ENCODE measurements around the gene NLGN4X. TPM values are rescaled to one million over a fixed set of nuclear protein-coding genes. Genes with fewer than 3 reads are reported as not detected.

NLGN4X gene
- polyA plus RNA-seq, 1 of the 3 experiments (the other 2 are of a cell fraction) = 0.05 TPM

- ChIA-PET POLR2A (no interaction called here), CTCF (no interaction called here)
- H3K4me1 ChIP-seq (ENCODE audit: control insufficient read depth in 1 of 2, insufficient read depth in 2 of 2, low read depth in 1 of 2, low read length in 1 of 2) = no peaks in the 10 kb centered on the region; a peak in 2 of 4 replicates
- H3K4me3 ChIP-seq (ENCODE audit: low read depth in 2 of 2, low read length in 1 of 2) = no peak overlapping the region
- H3K9me3 ChIP-seq = no peaks in the 10 kb centered on the region
- no peak overlapping the region for H3K9ac ChIP-seq
- H4K20me1 ChIP-seq (ENCODE audit: insufficient read depth) = no peaks in the 10 kb centered on the region
- 8% methylated on average over 3 of the region's 3 CpGs for WGBS (ENCODE audit: low lambda C conversion rate)
- H3K27ac ChIP-seq (ENCODE audit: low read depth in 2 of 2, low read length in 1 of 2) = no peak overlapping the region
- no peak overlapping the region for H3K4me2 ChIP-seq
- no peak for DNase-seq
- H3K79me2 ChIP-seq (ENCODE audit: insufficient read depth) = no peaks in the 10 kb centered on the region
- no peaks in the 10 kb centered on the region for H3K9me2 ChIP-seq
- no peaks in the 10 kb centered on the region for H3K27me3 ChIP-seq (ENCODE audit: insufficient read depth)
- no peak overlapping the region for H2AFZ ChIP-seq (ENCODE audit: low read depth)
- H3K36me3 ChIP-seq (replicated peaks in 1 of 2; ENCODE audit: control insufficient read depth in 1 of 2, insufficient read depth in 2 of 2, low read length in 1 of 2) = no peaks in the 10 kb centered on the region
- no peak for TF ChIP-seq SIN3A (IDR thresholded peaks at IDR 0.05; ENCODE audit: borderline replicate concordance, low read depth, low read length)
- TF ChIP-seq, protein P1, sequence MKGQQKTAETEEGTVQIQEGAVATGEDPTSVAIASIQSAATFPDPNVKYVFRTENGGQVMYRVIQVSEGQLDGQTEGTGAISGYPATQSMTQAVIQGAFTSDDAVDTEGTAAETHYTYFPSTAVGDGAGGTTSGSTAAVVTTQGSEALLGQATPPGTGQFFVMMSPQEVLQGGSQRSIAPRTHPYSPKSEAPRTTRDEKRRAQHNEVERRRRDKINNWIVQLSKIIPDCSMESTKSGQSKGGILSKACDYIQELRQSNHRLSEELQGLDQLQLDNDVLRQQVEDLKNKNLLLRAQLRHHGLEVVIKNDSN (IDR thresholded peaks at IDR 0.05; ENCODE audit: borderline replicate concordance, low read depth) = no peak
- no peaks in the 10 kb centered on the region for H3F3A ChIP-seq (replicated peaks; ENCODE audit: insufficient read depth)
These were observed 237.3 kb downstream of the NLGN4X start for GRCh38 chrX:5991393-5991792.

DNA sequence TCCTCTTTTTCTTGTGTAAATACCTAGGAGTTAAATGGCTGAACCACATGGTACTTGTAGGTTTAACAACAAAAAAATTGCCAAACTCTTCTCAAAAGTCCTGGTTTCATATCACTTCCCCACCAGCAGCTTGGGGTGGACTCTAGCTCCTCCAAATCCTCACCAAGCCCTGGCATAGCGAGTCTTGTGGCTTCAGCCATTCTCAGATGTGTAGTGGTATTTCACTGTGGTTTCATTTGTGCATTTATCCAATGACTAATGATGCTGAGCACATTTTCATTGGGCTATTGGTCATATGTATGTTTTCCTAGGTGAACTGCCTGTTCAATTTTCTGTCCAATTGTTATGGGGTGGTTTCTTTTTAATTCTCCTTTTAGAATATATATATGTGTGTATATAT, 249.3 kb downstream of the NLGN4X start:
- Histone ChIP-seq H3F3A (replicated peaks; ENCODE audit: insufficient read depth) (no peaks in the 10 kb centered on the region), H2AFZ (ENCODE audit: low read depth) (no peak overlapping the region), H3K9me3 (peaks cover 2% of the 10 kb centered on the region; the same call in 1 of the 2 replicates), H3K9me2 (no peaks in the 10 kb centered on the region), H3K9ac (no peak overlapping the region), H3K4me3 (ENCODE audit: low read depth in 2 of 2, low read length in 1 of 2) (no peak overlapping the region), H3K4me1 (ENCODE audit: control insufficient read depth in 1 of 2, insufficient read depth in 2 of 2, low read depth in 1 of 2, low read length in 1 of 2) (no peaks in the 10 kb centered on the region; a peak in 1 of 4 replicates), H4K20me1 (ENCODE audit: insufficient read depth) (no peaks in the 10 kb centered on the region), H3K27ac (ENCODE audit: low read depth in 2 of 2, low read length in 1 of 2) (no peak overlapping the region), H3K4me2 (no peak overlapping the region), H3K36me3 (replicated peaks in 1 of 2; ENCODE audit: control insufficient read depth in 1 of 2, insufficient read depth in 2 of 2, low read length in 1 of 2) (no peaks in the 10 kb centered on the region), H3K79me2 (ENCODE audit: insufficient read depth) (no peaks in the 10 kb centered on the region), H3K27me3 (ENCODE audit: insufficient read depth) (no peaks in the 10 kb centered on the region)
- CTCF ChIA-PET = no interaction called here
- POLR2A ChIA-PET = no interaction called here
- no peak for TF ChIP-seq TCF12 (IDR thresholded peaks at IDR 0.05)
- no peak for TF ChIP-seq RXRA (IDR thresholded peaks at IDR 0.05; ENCODE audit: borderline replicate concordance, low read depth)
- TF ChIP-seq POLR2AphosphoS5 (IDR thresholded peaks at IDR 0.05; ENCODE audit: low read depth, low read length) = no peak
- no peak for TF ChIP-seq ZBTB33 (IDR thresholded peaks at IDR 0.05; ENCODE audit: borderline replicate concordance, low read depth)
- no peak for TF ChIP-seq CHD2 (IDR thresholded peaks at IDR 0.05; ENCODE audit: low read length, partially characterized antibody)
- TF ChIP-seq FOXM1 (IDR thresholded peaks at IDR 0.05; ENCODE audit: low read depth) = no peak
- no peak for TF ChIP-seq TAF1 (IDR thresholded peaks at IDR 0.05; ENCODE audit: borderline replicate concordance, low read depth, low read length)
- TF ChIP-seq CTCF (IDR thresholded peaks at IDR 0.05) = no peak
- no peak for TF ChIP-seq REST (IDR thresholded peaks at IDR 0.05; ENCODE audit: low read depth, low read length)
- no peak for TF ChIP-seq RAD21 (IDR thresholded peaks at IDR 0.05; ENCODE audit: low read length)
- TF ChIP-seq, protein P2, sequence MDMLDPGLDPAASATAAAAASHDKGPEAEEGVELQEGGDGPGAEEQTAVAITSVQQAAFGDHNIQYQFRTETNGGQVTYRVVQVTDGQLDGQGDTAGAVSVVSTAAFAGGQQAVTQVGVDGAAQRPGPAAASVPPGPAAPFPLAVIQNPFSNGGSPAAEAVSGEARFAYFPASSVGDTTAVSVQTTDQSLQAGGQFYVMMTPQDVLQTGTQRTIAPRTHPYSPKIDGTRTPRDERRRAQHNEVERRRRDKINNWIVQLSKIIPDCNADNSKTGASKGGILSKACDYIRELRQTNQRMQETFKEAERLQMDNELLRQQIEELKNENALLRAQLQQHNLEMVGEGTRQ (IDR thresholded peaks at IDR 0.05; ENCODE audit: borderline replicate concordance, low read depth, low read length) = no peak
- 10% methylated on average over 1 of the region's 1 CpG for WGBS (ENCODE audit: low lambda C conversion rate)
- DNase-seq = no peak

Data from SK-N-SH (cell line).